Stomach (tissue), 9 donors: ENCODE data around the gene MEGF10. TPM values are rescaled to one million over a fixed set of nuclear protein-coding genes. Genes with fewer than 3 reads are reported as not detected.

Experiments used
- DNase-seq, 2 donors: peaks; one replicate each; pipeline versions ENCODE4 v3.0.0 to v3.0.0-alpha.2; 2013 to 2019
- H3K27ac ChIP-seq, 5 donors: fragments of 200-600 bp in 4 of 5; sonication (generic) in 4 of 5; one replicate each; pipeline ENCODE4 v1.5.1; 2013 to 2019; ENCODE audit warnings: mild to moderate bottlenecking in 1 of 5, moderate library complexity in 1 of 5
- H3K27me3 ChIP-seq, 3 donors: fragments of 200-600 bp; sonication (generic); one replicate each; pipeline ENCODE4 v1.5.1; 2017 to 2019; ENCODE audit warnings: mixed run types in 1 of 3
- H3K36me3 ChIP-seq, 4 donors: fragments of 200-600 bp; sonication (generic); 1 replicate in 3 of 4; 2 replicates in 1 of 4; pipeline ENCODE4 v1.5.1; 2016 to 2019
- H3K4me1 ChIP-seq, 4 donors: fragments of 200-600 bp; sonication (generic); one replicate each; pipeline ENCODE4 v1.5.1; 2016 to 2019
- H3K4me3 ChIP-seq, 4 donors: fragments of 200-600 bp; sonication (generic) in 3 of 4; one replicate each; pipeline ENCODE4 v1.5.1; 2016 to 2019; ENCODE audit warnings: mild to moderate bottlenecking in 1 of 4
- H3K9me3 ChIP-seq, 4 donors: fragments of 200-600 bp; sonication (generic); one replicate each; pipeline ENCODE4 v1.5.1; 2016 to 2019
- CTCF ChIP-seq, 7 experiments: fragments of 450-650 bp in 4 of 7; fragments of 200-600 bp in 3 of 7; sonication (generic) in 3 of 7; IDR thresholded peaks; one replicate each; pipeline ENCODE4 v1.5.1; 2016 to 2019; ENCODE audit warnings: antibody characterized with exemption in 7 of 7, control low read depth in 2 of 7, mild to moderate bottlenecking in 1 of 7
- EP300 ChIP-seq: sonication (generic); formaldehyde crosslinking; IDR thresholded peaks from one replicate; pipeline ENCODE4 v1.6.1; 2017; ENCODE audit warnings: antibody characterized with exemption
- POLR2A ChIP-seq, 4 donors: fragments of 450-650 bp; IDR thresholded peaks; one replicate each; pipeline ENCODE4 v1.6.1; 2016; ENCODE audit warnings: antibody characterized with exemption in 4 of 4, control low read depth in 2 of 4, mild to moderate bottlenecking in 1 of 4, moderate library complexity in 1 of 4
- POLR2AphosphoS5 ChIP-seq, 3 donors: sonication (generic); formaldehyde crosslinking; IDR thresholded peaks; one replicate each; pipeline ENCODE4 v1.6.1; 2016; ENCODE audit warnings: antibody characterized with exemption in 3 of 3
- WGBS, 5 donors: extraction: QIAGEN DNeasy Blood & Tissue Kit in 3 of 5; methylation state at CpG; one replicate each; pipeline versions ENCODE4 v1.1.5 to v1.1.7; 2013 to 2018; 5-methylcytosine and 5-hydroxymethylcytosine counted together
- intact Hi-C: fragments of 100-400 bp; cut with DNase I; formaldehyde crosslinking; loops from one replicate; pipeline ENCODE4 v1.15.1; 2023; ENCODE audit warnings: low total_unique reads
- polyA plus RNA-seq, 3 donors: library from polyadenylated mRNA; stranded (reverse); fragments of 200-250 nt; gene quantifications; one replicate each; pipeline ENCODE4 v1.2.3, GENCODE V29; 2013
- total RNA-seq, 5 donors: library from RNA; depleted of rRNA; stranded (reverse); fragments of >200 nt; gene quantifications; one replicate each; pipeline versions ENCODE4 v1.1.0 to v1.2.3, GENCODE V29; 2014 to 2016
- donor health status: healthy with polysubstance abuse.
- donor health status: Bipolar disorder and iron deficiency.
- donor health status: healthy.

Gene MEGF10
- total and polyA plus RNA-seq, 8 donors = under 0.01 to 2.0 (median 0.05) TPM; not detected in 5

GRCh38 chr5:127409246-127409917 is 118.8 kb downstream of the MEGF10 start:
- Histone ChIP-seq H3K9me3 (no peaks in the 10 kb centered on the region), H3K4me3 (no peak overlapping the region), H3K4me1 (peaks cover 0 to 3% (median 0%) of the 10 kb centered on the region in 4 donors), H3K27ac (no peak overlapping the region), H3K27me3 (no peaks in the 10 kb centered on the region), H3K36me3 (no peaks in the 10 kb centered on the region)
- intact Hi-C loops = no loop called here
- no peak for TF ChIP-seq CTCF (IDR thresholded peaks at IDR 0.05)
- no peak for TF ChIP-seq POLR2AphosphoS5 (IDR thresholded peaks at IDR 0.05)
- TF ChIP-seq POLR2A (IDR thresholded peaks at IDR 0.05) = no peak
- TF ChIP-seq EP300 = no peak
- no peak for DNase-seq
- WGBS, 5 donors = 73 to 83% (median 75%) methylated on average over 10 of the region's 10 CpGs

DNA sequence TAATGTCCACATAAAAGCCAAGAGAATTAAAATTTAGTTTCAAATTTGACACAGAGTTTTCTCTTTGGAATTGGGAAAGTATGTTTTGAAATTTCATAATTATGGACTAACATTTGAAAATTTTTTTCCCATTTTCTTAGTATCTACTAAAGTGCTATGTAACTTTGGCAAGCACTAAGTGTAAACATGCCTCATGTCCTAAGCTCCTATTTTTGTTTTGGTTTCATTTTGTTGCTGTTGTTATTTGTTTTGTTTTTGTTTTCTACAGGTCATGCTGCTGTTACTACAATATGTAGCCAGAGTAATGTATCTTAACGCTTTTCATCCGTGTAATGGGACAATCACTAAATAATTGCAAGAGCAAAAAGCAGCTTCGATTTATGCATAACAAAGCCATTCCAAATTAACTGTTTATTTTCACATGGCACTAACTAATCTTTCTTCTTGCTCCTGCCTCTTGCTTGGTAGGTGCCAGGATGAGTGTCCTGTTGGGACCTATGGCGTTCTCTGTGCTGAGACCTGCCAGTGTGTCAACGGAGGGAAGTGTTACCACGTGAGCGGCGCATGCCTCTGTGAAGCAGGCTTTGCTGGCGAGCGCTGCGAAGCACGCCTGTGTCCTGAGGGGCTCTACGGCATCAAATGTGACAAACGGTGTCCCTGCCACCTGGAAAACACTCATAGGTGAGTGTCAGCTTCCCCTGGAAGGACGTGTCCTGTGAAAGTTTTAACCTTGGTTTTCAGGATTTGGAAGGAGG is 119.5 kb downstream of the MEGF10 start:
- Histone ChIP-seq H3K4me3 (no peak overlapping the region), H3K27me3 (no peaks in the 10 kb centered on the region), H3K36me3 (no peaks in the 10 kb centered on the region), H3K4me1 (peaks cover 0 to 3% (median 0%) of the 10 kb centered on the region in 4 donors), H3K27ac (no peak overlapping the region), H3K9me3 (no peaks in the 10 kb centered on the region)
- intact Hi-C loops = no loop called here
- TF ChIP-seq POLR2A (IDR thresholded peaks at IDR 0.05) = no peak
- TF ChIP-seq CTCF (IDR thresholded peaks at IDR 0.05) = no peak
- no peak for TF ChIP-seq POLR2AphosphoS5 (IDR thresholded peaks at IDR 0.05)
- no peak for TF ChIP-seq EP300
- WGBS, 5 donors = 83 to 86% (median 84%) methylated on average over 15 of the region's 15 CpGs
- DNase-seq = no peak

GRCh38 chr5:127410959-127411358 is 120.4 kb downstream of the MEGF10 start:
- Histone ChIP-seq H3K4me1 (peaks cover 0 to 3% (median 0%) of the 10 kb centered on the region in 4 donors), H3K9me3 (no peaks in the 10 kb centered on the region), H3K36me3 (no peaks in the 10 kb centered on the region), H3K27me3 (no peaks in the 10 kb centered on the region), H3K4me3 (no peak overlapping the region), H3K27ac (no peak overlapping the region)
- TF ChIP-seq EP300 (no peak), CTCF (IDR thresholded peaks at IDR 0.05) (no peak), POLR2A (IDR thresholded peaks at IDR 0.05) (no peak), POLR2AphosphoS5 (IDR thresholded peaks at IDR 0.05) (no peak)
- 60 to 74% (median 69%) methylated on average over 4 of the region's 4 CpGs for WGBS, 5 donors
- intact Hi-C loops = no loop called here
- no peak for DNase-seq

DNA sequence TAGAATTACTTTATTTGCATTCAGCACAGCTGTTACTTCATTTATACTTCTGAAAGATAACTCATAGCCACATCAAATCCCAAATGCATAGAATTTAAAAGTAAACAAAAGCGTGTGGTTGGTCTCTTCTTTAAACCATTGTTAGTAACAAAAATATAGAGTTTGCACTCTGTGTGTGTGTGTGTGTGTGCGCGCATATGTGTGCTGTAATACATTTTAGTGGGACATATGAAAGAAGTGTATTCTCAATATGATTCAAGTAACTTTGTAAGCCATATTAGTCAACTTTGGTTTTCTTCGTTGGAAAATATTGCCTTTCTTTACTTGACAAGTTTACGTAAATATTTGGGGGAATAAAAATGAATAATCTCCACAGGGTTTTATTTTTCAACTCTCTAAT is 120.8 kb downstream of the MEGF10 start:
- Histone ChIP-seq H3K4me3 (no peak overlapping the region), H3K27me3 (no peaks in the 10 kb centered on the region), H3K9me3 (no peaks in the 10 kb centered on the region), H3K36me3 (no peaks in the 10 kb centered on the region), H3K27ac (no peak overlapping the region), H3K4me1 (peaks cover 0 to 3% (median 0%) of the 10 kb centered on the region in 4 donors)
- intact Hi-C loops = no loop called here
- TF ChIP-seq POLR2AphosphoS5 (IDR thresholded peaks at IDR 0.05) (no peak), POLR2A (IDR thresholded peaks at IDR 0.05) (no peak), EP300 (no peak), CTCF (IDR thresholded peaks at IDR 0.05) (no peak)
- 79 to 87% (median 85%) methylated on average over 5 of the region's 5 CpGs for WGBS, 5 donors
- no peak for DNase-seq
